H9 (cell line): ENCODE measurements around the gene NOP56. TPM values are rescaled to one million over a fixed set of nuclear protein-coding genes. Genes with fewer than 3 reads are reported as not detected.
A peak's percentile ranks its signal among the peaks of the same experiment; 100 is the strongest.

Experiments
- DNase-seq: peaks from one replicate; pipeline ENCODE4 v3.0.0-alpha.2; 2017
- H2AFZ ChIP-seq: one replicate; pipeline ENCODE4 v1.6.1; 2013; ENCODE audit warnings: mild to moderate bottlenecking, low read length, control low read depth, moderate library complexity
- H2AK5ac ChIP-seq: 2 replicates; pipeline ENCODE4 v1.6.1; 2013; ENCODE audit warnings: low read length, control low read depth, mixed read lengths; ENCODE audit not compliant: insufficient read length
- H2BK120ac ChIP-seq: one replicate; pipeline ENCODE4 v1.6.1; 2013; ENCODE audit warnings: low read depth, mild to moderate bottlenecking, low read length, control low read depth, inconsistent platforms; ENCODE audit not compliant: poor library complexity, severe bottlenecking
- H2BK12ac ChIP-seq: 2 replicates; pipeline ENCODE4 v1.6.1; 2013; ENCODE audit warnings: low read length, control low read depth, mixed read lengths, low read depth; ENCODE audit not compliant: insufficient read length
- H2BK15ac ChIP-seq: 2 replicates; pipeline ENCODE4 v1.6.1; 2013; ENCODE audit warnings: low read depth, low read length, control low read depth
- H2BK20ac ChIP-seq: one replicate; pipeline ENCODE4 v1.6.1; 2013; ENCODE audit warnings: low read depth, mild to moderate bottlenecking, low read length, control low read depth, inconsistent platforms; ENCODE audit not compliant: poor library complexity, severe bottlenecking
- H2BK5ac ChIP-seq: 2 replicates; pipeline ENCODE4 v1.6.1; 2013; ENCODE audit warnings: low read length, control low read depth, mixed read lengths; ENCODE audit not compliant: insufficient read length
- H3K14ac ChIP-seq: 2 replicates; pipeline ENCODE4 v1.6.1; 2013; ENCODE audit warnings: low read length, control low read depth; ENCODE audit not compliant: insufficient read depth
- H3K18ac ChIP-seq: 2 replicates; pipeline ENCODE4 v1.6.1; 2013; ENCODE audit warnings: low read depth, mild to moderate bottlenecking, mixed read lengths, low read length, control low read depth; ENCODE audit not compliant: insufficient read length
- H3K23ac ChIP-seq: 2 replicates; pipeline ENCODE4 v1.6.1; 2013; ENCODE audit warnings: low read length, control low read depth, mixed read lengths, low read depth; ENCODE audit not compliant: insufficient read length
- H3K23me2 ChIP-seq: 2 replicates; pipeline ENCODE4 v1.6.1; 2013; ENCODE audit warnings: low read depth, mild to moderate bottlenecking, mixed read lengths, low read length, control low read depth; ENCODE audit not compliant: insufficient read length, poor library complexity, severe bottlenecking
- H3K27ac ChIP-seq: 2 replicates; pipeline ENCODE4 v1.5.1; 2013; ENCODE audit warnings: low read length, control low read depth, mixed read lengths, low read depth; ENCODE audit not compliant: insufficient read length
- H3K27me3 ChIP-seq: 2 replicates; pipeline ENCODE4 v1.6.1; 2013; ENCODE audit warnings: low read length, control low read depth, inconsistent platforms; ENCODE audit not compliant: insufficient read depth
- H3K4ac ChIP-seq: 2 replicates; pipeline ENCODE4 v1.6.1; 2013; ENCODE audit warnings: low read depth, mild to moderate bottlenecking, control low read depth, inconsistent platforms, low read length, moderate library complexity
- H3K4me1 ChIP-seq: 2 replicates; pipeline ENCODE4 v1.6.1; 2013; ENCODE audit warnings: low read length, control low read depth, inconsistent platforms; ENCODE audit not compliant: insufficient read depth
- H3K4me2 ChIP-seq: 2 replicates; pipeline ENCODE4 v1.6.1; 2013; ENCODE audit warnings: low read length, control low read depth, mixed read lengths; ENCODE audit not compliant: insufficient read length, insufficient read depth
- H3K56ac ChIP-seq: 2 replicates; pipeline ENCODE4 v1.6.1; 2013; ENCODE audit warnings: low read depth, mild to moderate bottlenecking, mixed read lengths, low read length, control low read depth; ENCODE audit not compliant: insufficient read length
- H3K79me1 ChIP-seq: 2 replicates; pipeline ENCODE4 v1.6.1; 2013; ENCODE audit warnings: low read depth, mild to moderate bottlenecking, moderate library complexity, low read length, control low read depth, inconsistent platforms; ENCODE audit not compliant: insufficient read depth, poor library complexity, severe bottlenecking
- H3K79me2 ChIP-seq: 2 replicates; pipeline ENCODE4 v1.6.1; 2013; ENCODE audit warnings: low read length, control low read depth, inconsistent platforms; ENCODE audit not compliant: insufficient read depth
- H3K9ac ChIP-seq: 2 replicates; pipeline ENCODE4 v1.6.1; 2013; ENCODE audit warnings: low read length, control low read depth, mixed read lengths; ENCODE audit not compliant: insufficient read length; ENCODE audit errors: extremely low read depth
- H3K9me3 ChIP-seq: one replicate; pipeline ENCODE4 v1.6.1; 2013; ENCODE audit warnings: low read depth, low read length, inconsistent platforms; ENCODE audit not compliant: control insufficient read depth
- H3T11ph ChIP-seq: one replicate; pipeline ENCODE4 v1.6.1; 2013; ENCODE audit warnings: mild to moderate bottlenecking, low read length, control low read depth, inconsistent platforms
- H4K20me1 ChIP-seq: one replicate; pipeline ENCODE4 v1.6.1; 2013; ENCODE audit not compliant: control insufficient read depth, insufficient read length, insufficient read depth
- H4K5ac ChIP-seq: 2 replicates; pipeline ENCODE4 v1.6.1; 2013; ENCODE audit warnings: low read depth, mild to moderate bottlenecking, mixed read lengths, low read length, control low read depth; ENCODE audit not compliant: insufficient read length
- H4K8ac ChIP-seq: replicated peaks from 2 replicates; pipeline ENCODE4 v1.6.1; 2013; ENCODE audit warnings: low read length, control low read depth, mixed read lengths, low read depth; ENCODE audit not compliant: insufficient read length
- H4K91ac ChIP-seq: 2 replicates; pipeline ENCODE4 v1.6.1; 2013; ENCODE audit warnings: low read depth, mild to moderate bottlenecking, moderate library complexity, mixed read lengths, low read length, control low read depth; ENCODE audit not compliant: insufficient read length
- H3K27ac Mint-ChIP-seq, 3 experiments: 2 replicates in 2 of 3; 3 replicates in 1 of 3; pipeline ENCODE4 v1.8.0; 2020 to 2021; ENCODE audit warnings: mixed read lengths in 3 of 3, mild to moderate bottlenecking in 1 of 3, moderate library complexity in 1 of 3
- H3K27me3 Mint-ChIP-seq: 2 replicates; pipeline ENCODE4 v1.8.0; 2021; ENCODE audit warnings: low read depth, mild to moderate bottlenecking, moderate library complexity, mixed read lengths
- H3K36me3 Mint-ChIP-seq, 3 experiments: 2 replicates in 2 of 3; 3 replicates in 1 of 3; pipeline ENCODE4 v1.8.0; 2020 to 2021; ENCODE audit warnings: low read depth in 3 of 3, mixed read lengths in 3 of 3; ENCODE audit not compliant: insufficient read depth in 1 of 3
- H3K4me1 Mint-ChIP-seq, 2 experiments: 2 replicates each; pipeline ENCODE4 v1.8.0; 2020; ENCODE audit warnings: mixed read lengths in 2 of 2
- H3K4me3 Mint-ChIP-seq, 2 experiments: 2 replicates in 1 of 2; 3 replicates in 1 of 2; pipeline ENCODE4 v1.8.0; 2020 to 2021; ENCODE audit warnings: mild to moderate bottlenecking in 2 of 2, mixed read lengths in 2 of 2, moderate library complexity in 1 of 2
- H3K9me3 Mint-ChIP-seq, 2 experiments: 2 replicates in 1 of 2; 3 replicates in 1 of 2; pipeline ENCODE4 v1.8.0; 2020; ENCODE audit warnings: mild to moderate bottlenecking in 2 of 2, mixed read lengths in 2 of 2, moderate library complexity in 1 of 2
- CTCF ChIP-seq: fragments of 200-600 bp; sonication (generic); conservative IDR thresholded peaks from 3 replicates; pipeline ENCODE4 v1.8.0; 2021; ENCODE audit warnings: antibody characterized with exemption, mild to moderate bottlenecking
- WGBS: extraction: QIAGEN DNeasy Blood & Tissue Kit; methylation state at CpG from one replicate; pipeline ENCODE4 v1.1.7; 2013; ENCODE audit warnings: missing lambda C conversion rate, low lambda C conversion rate, mixed read lengths; ENCODE audit not compliant: insufficient read length; ENCODE audit errors: extremely low coverage; 5-methylcytosine and 5-hydroxymethylcytosine counted together
- total RNA-seq: library from RNA; stranded (reverse); gene quantifications from 2 replicates; pipeline ENCODE4 v1.2.1, GENCODE V29; 2021

The NOP56 gene
- total RNA-seq, 1 experiment from 2014 or later: 774 TPM

- H2AK5ac ChIP-seq: no peak overlapping the region
- H2BK20ac ChIP-seq: no peak overlapping the region
- no peak overlapping the region for H3K4ac ChIP-seq
- peaks cover 31% of the 10 kb centered on the region for H3K27me3 ChIP-seq
- no peak overlapping the region for H3K27ac ChIP-seq
- no peak overlapping the region for H3K9ac ChIP-seq
- no peak overlapping the region for H4K91ac ChIP-seq
- H4K20me1 ChIP-seq: peaks cover 4% of the 10 kb centered on the region
- Mint-ChIP-seq H3K27ac (no peak overlapping the region), H3K4me3 (peak overlapping the region; percentile 37 to 53; a peak in 2 of 5 replicates), H3K4me1 (peaks cover 9 to 19% of the 10 kb centered on the region in 2 experiments), H3K36me3 (peaks cover 0 to 5% (median 0%) of the 10 kb centered on the region in 3 experiments; a peak in 2 of 7 replicates), H3K9me3 (peaks cover 2 to 3% of the 10 kb centered on the region in 2 experiments; a peak in 4 of 5 replicates), H3K27me3 (peaks cover 87% of the 10 kb centered on the region)
- no CpG with 5 or more reads among the region's 18 CpGs for WGBS
- H4K5ac ChIP-seq: no peak overlapping the region
- no peak overlapping the region for H3K18ac ChIP-seq
- no peak overlapping the region for H2BK12ac ChIP-seq
- H3K9me3 ChIP-seq: no peaks in the 10 kb centered on the region
- H3K79me1 ChIP-seq: no peaks in the 10 kb centered on the region
- H3K4me2 ChIP-seq: peak overlapping the region; percentile 53
- H3K23ac ChIP-seq: no peak overlapping the region
- H3K23me2 ChIP-seq: peaks cover 4% of the 10 kb centered on the region
- no peaks in the 10 kb centered on the region for H3K79me2 ChIP-seq
- DNase-seq: peak; percentile 76
- H3T11ph ChIP-seq: no peak overlapping the region
- H4K8ac ChIP-seq: no peak overlapping the region
- TF ChIP-seq CTCF: peak; percentile 97
- H2BK120ac ChIP-seq: no peak overlapping the region
- H3K14ac ChIP-seq: no peak overlapping the region
- H2AFZ ChIP-seq: no peak overlapping the region
- no peaks in the 10 kb centered on the region for H3K4me1 ChIP-seq
- H2BK5ac ChIP-seq: no peak overlapping the region
- H2BK15ac ChIP-seq: no peak overlapping the region
- H3K56ac ChIP-seq: no peak overlapping the region
These were observed 35.7 kb downstream of the NOP56 start for GRCh38 chr20:2688041-2688591.
